Measurements from ENCODE around the gene ELAVL3.

ELAVL3 gene

GRCh38 chr19:11425719-11426457 is 55.0 kb downstream of the ELAVL3 start:
- no peak for DNase-seq (ENCODE audit: extremely low read depth, low read depth)

GRCh38 chr19:11423791-11424181 is 57.1 kb downstream of the ELAVL3 start:
- no peak for TF ChIP-seq CTCF (IDR thresholded peaks at IDR 0.05; ENCODE audit: low read depth, low read length)

More at GRCh38 chr19:11425719-11426457, 55.0 kb downstream of the ELAVL3 start:
- TF ChIP-seq CTCF (IDR thresholded peaks at IDR 0.05; ENCODE audit: low read depth, low read length), result no peak

GRCh38 chr19:11423164-11423790 is 57.6 kb downstream of the ELAVL3 start:
- DNase-seq (ENCODE audit: extremely low read depth, low read depth), result no peak
- TF ChIP-seq CTCF (IDR thresholded peaks at IDR 0.05; ENCODE audit: low read depth, low read length), result no peak

More at GRCh38 chr19:11423791-11424181, 57.1 kb downstream of the ELAVL3 start:
- no peak for DNase-seq (ENCODE audit: extremely low read depth, low read depth)

GRCh38 chr19:11422163-11423065 is 58.4 kb downstream of the ELAVL3 start:
- DNase-seq (ENCODE audit: extremely low read depth, low read depth), result no peak
- no peak for TF ChIP-seq CTCF (IDR thresholded peaks at IDR 0.05; ENCODE audit: low read depth, low read length)

- no peak for TF ChIP-seq CTCF (IDR thresholded peaks at IDR 0.05; ENCODE audit: low read depth, low read length)
- DNase-seq (ENCODE audit: extremely low read depth, low read depth), result no peak
Observed at GRCh38 chr19:11421371-11422098, 59.3 kb downstream of the ELAVL3 start.

- DNase-seq (ENCODE audit: extremely low read depth, low read depth), result no peak
- no peak for TF ChIP-seq CTCF (IDR thresholded peaks at IDR 0.05; ENCODE audit: low read depth, low read length)
Observed at GRCh38 chr19:11420429-11421370, 60.1 kb downstream of the ELAVL3 start.

Data from AG09319 (cell line).